IPS-15b (cell line): ENCODE measurements around the gene C5orf15.

ENCODE experiments used
- H3K27me3 ChIP-seq: one replicate; pipeline ENCODE4 v1.6.1; 2013; ENCODE audit warnings: low read length; ENCODE audit not compliant: control insufficient read depth, insufficient read depth
- H3K36me3 ChIP-seq: one replicate; pipeline ENCODE4 v1.6.1; 2013; ENCODE audit warnings: low read length; ENCODE audit not compliant: control insufficient read depth, insufficient read depth
- H3K4me1 ChIP-seq: one replicate; pipeline ENCODE4 v1.6.1; 2013; ENCODE audit warnings: mild to moderate bottlenecking, low read length; ENCODE audit not compliant: control insufficient read depth, insufficient read depth
- H3K4me3 ChIP-seq: one replicate; pipeline ENCODE4 v1.5.1; 2013; ENCODE audit warnings: low read depth, low read length
- H3K9ac ChIP-seq: one replicate; pipeline ENCODE4 v1.6.1; 2013; ENCODE audit warnings: low read depth, mild to moderate bottlenecking, low read length
- H3K9me3 ChIP-seq: one replicate; pipeline ENCODE4 v1.6.1; 2013; ENCODE audit warnings: mild to moderate bottlenecking, low read length; ENCODE audit not compliant: control insufficient read depth, insufficient read depth

The C5orf15 gene

DNA sequence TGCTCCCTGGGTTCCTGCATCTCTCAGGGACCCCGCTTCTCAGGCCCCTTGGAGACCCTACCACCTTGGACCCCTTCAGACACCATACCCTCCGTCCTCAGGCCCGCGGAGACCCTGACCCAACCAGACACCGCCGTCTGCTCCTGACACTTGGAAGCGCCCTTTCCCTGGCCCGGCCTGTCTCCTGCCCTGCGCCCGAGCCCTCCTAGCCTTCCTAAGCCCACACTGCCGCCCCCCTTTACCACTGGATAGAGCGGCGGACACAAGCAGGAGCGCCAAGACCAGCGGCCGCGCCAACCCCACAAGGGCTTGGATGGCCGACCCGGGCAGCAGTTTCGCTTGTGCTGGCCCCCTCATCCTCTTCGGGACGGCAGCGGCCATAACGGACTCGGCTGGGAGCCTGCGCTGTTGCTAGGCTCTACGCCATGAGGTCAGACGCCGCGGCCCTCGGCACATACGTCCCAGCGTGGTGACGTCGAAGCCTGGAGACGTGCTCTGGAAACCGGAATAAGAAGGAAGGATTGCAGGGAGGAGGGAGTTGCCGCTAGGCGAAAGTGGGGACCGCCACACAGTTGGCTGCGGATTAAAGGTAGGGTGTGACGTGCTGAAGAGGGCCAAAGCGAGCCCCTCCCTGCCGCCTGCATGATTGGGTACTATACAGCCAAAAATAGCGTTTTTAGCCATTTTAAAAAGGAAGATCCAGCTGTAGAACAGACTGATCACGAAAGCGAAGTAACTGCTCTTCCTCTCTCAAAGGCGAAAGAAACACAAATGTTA is at the start of gene C5orf15:
Gene C5orf15 (minus strand): TSS at position 422 of the 777 bp plus-strand sequence. CDS start 41 bp downstream, at position 381.
- Histone ChIP-seq H3K4me1 (no peaks in the 10 kb centered on the region), H3K36me3 (no peaks in the 10 kb centered on the region), H3K9me3 (no peaks in the 10 kb centered on the region), H3K4me3 (peak within 1 kb of the TSS; percentile 91), H3K9ac (peak within 1 kb of the TSS; percentile 89), H3K27me3 (no peaks in the 10 kb centered on the region)

GRCh38 chr5:134008266-134008749 is 39.9 kb upstream of the C5orf15 start:
- Histone ChIP-seq H3K4me3 (no peak overlapping the region), H3K36me3 (no peaks in the 10 kb centered on the region), H3K9me3 (no peaks in the 10 kb centered on the region), H3K27me3 (no peaks in the 10 kb centered on the region), H3K4me1 (peaks cover 3% of the 10 kb centered on the region), H3K9ac (no peak overlapping the region)

GRCh38 chr5:134007581-134008265 is 39.3 kb upstream of the C5orf15 start:
- H3K4me1 ChIP-seq, result peaks cover 3% of the 10 kb centered on the region
- no peaks in the 10 kb centered on the region for H3K36me3 ChIP-seq
- H3K4me3 ChIP-seq, result no peak overlapping the region
- H3K9ac ChIP-seq, result no peak overlapping the region
- H3K27me3 ChIP-seq, result no peaks in the 10 kb centered on the region
- H3K9me3 ChIP-seq, result no peaks in the 10 kb centered on the region

DNA sequence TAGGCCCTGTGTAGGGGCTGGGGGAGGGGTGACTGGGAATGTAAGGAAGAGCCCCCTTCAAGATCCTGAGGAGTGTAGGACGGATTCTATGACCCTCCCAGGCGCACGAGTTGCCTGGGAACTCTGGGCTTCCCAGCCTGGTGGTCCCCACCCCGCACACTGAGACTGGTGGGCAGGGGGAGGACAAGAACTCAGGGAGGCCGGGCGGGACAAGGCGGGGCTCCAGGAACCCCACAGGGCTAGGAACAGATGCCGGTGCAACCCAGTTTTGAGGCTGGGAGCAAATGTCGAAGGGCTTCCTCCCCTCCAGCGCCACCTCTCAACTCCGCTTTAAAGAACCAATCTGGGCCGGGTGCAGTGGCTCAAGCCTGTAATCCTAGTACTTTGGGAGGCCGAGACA is 37.7 kb upstream of the C5orf15 start:
- peaks cover 4% of the 10 kb centered on the region for H3K36me3 ChIP-seq
- no peak overlapping the region for H3K9ac ChIP-seq
- H3K9me3 ChIP-seq, result no peaks in the 10 kb centered on the region
- no peaks in the 10 kb centered on the region for H3K27me3 ChIP-seq
- H3K4me1 ChIP-seq, result peaks cover 4% of the 10 kb centered on the region
- H3K4me3 ChIP-seq, result peak overlapping the region; percentile 74

DNA sequence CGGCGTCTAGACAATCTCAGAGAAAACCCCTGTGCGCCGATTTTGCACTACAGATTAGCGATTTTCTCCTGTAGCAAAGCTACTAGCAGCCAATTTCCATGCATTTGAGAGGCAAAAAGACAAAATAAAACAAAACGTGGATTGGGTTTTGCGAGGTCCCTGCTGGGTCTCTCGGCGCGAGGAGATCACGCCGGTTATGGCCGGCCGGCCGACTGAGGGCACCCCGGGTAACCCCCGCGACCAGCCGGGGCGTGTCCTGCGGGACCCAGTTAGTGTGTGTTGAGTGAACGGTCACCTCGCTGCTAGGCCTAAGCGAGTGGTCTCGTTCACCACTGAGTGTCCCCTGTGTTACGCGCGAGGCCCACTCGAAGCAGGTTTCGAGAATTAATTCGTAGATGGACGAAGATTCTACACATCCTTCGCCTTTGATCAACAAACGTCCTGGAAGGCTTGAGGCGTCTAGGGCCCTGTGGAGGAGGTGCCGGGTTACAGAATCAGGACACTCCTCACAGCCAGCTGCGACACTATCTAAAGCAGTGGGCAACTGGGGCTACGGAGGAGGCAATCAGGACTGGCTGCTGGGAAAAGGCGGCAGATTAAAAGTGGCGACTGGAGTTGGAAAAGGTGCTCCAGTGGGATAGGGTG is 37.1 kb upstream of the C5orf15 start:
- H3K9ac ChIP-seq, result peak overlapping the region; percentile 70
- H3K4me1 ChIP-seq, result peaks cover 8% of the 10 kb centered on the region
- no peaks in the 10 kb centered on the region for H3K9me3 ChIP-seq
- H3K27me3 ChIP-seq, result no peaks in the 10 kb centered on the region
- peak overlapping the region; percentile 74 for H3K4me3 ChIP-seq
- peaks cover 4% of the 10 kb centered on the region for H3K36me3 ChIP-seq

- H3K27me3 ChIP-seq, result no peaks in the 10 kb centered on the region
- H3K9ac ChIP-seq, result peak within 1 kb of the TSS; percentile 77
- H3K36me3 ChIP-seq, result peaks cover 8% of the 10 kb centered on the region
- no peaks in the 10 kb centered on the region for H3K9me3 ChIP-seq
- peaks cover 11% of the 10 kb centered on the region for H3K4me1 ChIP-seq
- peak within 1 kb of the TSS; percentile 85 for H3K4me3 ChIP-seq
Observed at GRCh38 chr5:134004626-134005416, 36.4 kb upstream of the C5orf15 start, which contains the start of gene VDAC1. Gene VDAC1 (minus strand): TSS chr5:134004975. CDS start chr5:133993012, 11,963 bp downstream.

GRCh38 chr5:134003817-134004625 is 35.6 kb upstream of the C5orf15 start:
- Histone ChIP-seq H3K27me3 (no peaks in the 10 kb centered on the region), H3K36me3 (peaks cover 8% of the 10 kb centered on the region), H3K9me3 (no peaks in the 10 kb centered on the region), H3K9ac (peak overlapping the region; percentile 77), H3K4me1 (peaks cover 11% of the 10 kb centered on the region), H3K4me3 (peak overlapping the region; percentile 85)

- Histone ChIP-seq H3K27me3 (no peaks in the 10 kb centered on the region), H3K4me1 (peaks cover 14% of the 10 kb centered on the region), H3K9me3 (no peaks in the 10 kb centered on the region), H3K36me3 (peaks cover 8% of the 10 kb centered on the region), H3K9ac (peak overlapping the region; percentile 77), H3K4me3 (peak overlapping the region; percentile 85)
Observed at GRCh38 chr5:134003064-134003816, 34.8 kb upstream of the C5orf15 start.

DNA sequence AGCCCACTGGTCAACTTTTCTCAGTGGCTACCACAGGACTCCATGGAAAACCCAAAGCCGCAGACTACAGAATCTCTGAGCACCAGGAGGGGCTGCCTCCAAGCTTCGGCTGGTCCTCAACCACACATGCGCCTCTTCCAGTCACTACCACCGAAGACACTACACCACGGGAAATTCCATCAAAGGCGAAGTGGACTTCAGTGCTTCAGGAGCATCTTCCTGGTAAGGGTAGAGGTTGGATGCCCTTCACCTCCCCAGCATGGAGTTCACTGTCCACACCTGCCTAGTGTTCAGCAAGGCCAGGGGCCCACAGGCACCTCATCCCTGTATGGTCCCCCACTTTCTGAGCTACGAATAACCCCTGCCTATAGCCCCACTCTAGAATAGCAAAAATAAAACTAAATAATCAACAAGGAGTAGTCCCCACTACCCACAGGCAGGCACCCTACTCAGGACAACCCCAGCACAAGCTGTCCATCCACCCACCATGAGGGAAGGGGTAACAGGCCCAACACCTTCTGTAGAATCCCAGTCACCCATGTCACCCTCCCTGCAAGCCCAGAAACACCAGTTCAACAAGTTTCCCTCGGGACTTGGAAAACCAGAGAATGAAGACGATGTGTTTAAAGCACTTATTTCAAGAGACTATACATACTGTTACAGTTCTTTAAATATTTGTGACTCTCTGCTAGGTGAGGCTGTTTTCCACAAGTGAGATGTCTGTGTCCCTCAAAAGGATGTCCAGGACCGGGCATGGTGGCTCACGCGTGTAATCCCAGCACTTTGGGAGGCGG is 33.7 kb upstream of the C5orf15 start:
- Histone ChIP-seq H3K9ac (peak overlapping the region; percentile 14), H3K27me3 (no peaks in the 10 kb centered on the region), H3K9me3 (no peaks in the 10 kb centered on the region), H3K36me3 (peaks cover 8% of the 10 kb centered on the region), H3K4me1 (peaks cover 11% of the 10 kb centered on the region), H3K4me3 (no peak overlapping the region)
